ENCODE measurements around the gene TRIM14.
A peak's percentile ranks its signal among the peaks of the same experiment; 100 is the strongest.

Gene TRIM14

DNA sequence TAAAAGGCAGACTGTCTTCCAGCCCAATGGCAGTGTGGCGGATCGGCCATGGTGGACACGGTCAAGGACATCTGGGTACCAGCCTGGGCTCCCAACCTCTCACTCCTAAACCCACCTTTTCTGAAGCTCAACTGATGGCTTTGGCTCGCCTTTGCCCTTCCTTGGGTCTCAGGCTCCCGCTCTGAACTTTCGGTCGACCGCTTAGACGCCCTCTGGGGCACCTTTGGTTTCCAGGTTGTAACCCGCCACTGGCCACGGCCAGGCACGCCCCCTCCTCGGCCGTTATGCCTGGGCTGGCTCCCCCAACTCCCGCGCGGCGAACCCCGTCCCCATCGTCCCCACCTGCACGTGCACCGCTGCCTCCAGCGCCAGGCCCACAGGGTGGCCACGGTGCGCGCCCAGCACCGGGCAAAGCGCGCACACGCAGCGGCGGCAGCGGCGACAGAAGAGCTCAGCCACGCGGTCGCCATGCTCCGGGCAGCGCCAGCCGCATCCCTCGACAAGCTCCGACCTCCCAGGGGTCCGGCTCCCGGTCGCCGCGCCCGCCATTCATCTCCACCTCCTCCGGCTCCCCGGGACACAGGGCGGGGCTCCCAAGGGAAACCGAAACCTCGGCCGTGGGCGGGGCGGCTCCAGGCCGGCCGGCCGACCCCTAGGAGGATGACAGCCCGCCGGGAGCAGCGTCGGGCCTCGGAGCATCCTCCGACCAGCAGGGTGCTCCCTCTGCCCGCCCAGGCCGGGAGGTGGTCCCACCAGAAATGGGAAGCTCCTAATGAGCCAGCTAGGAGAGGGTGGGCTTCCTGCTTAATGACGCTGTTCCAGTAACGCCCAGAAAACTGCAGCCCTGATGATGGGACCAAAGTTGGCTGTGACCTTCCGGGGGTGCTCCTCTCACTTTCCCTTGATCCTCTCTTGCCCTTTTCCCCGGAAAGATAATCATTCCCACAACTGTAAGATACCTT, at the start of gene TRIM14:
Gene TRIM14 (minus strand): TSS at position 583 of the 962 bp plus-strand sequence. CDS start 34 bp downstream, at position 549.
- H3K36me3 Mint-ChIP-seq (ENCODE audit: low read depth) = no peaks in the 10 kb centered on the region
- no peaks in the 10 kb centered on the region for H3K9me3 Mint-ChIP-seq
- peak within 1 kb of the TSS; percentile 79 for H3K4me3 Mint-ChIP-seq
- DNase-seq = peak; percentile 81
- TF ChIP-seq CTCF (IDR thresholded peaks at IDR 0.05) = no peak
- peak within 1 kb of the TSS; percentile 14 for H3K27ac Mint-ChIP-seq
- H3K4me1 Mint-ChIP-seq = peaks cover 13% of the 10 kb centered on the region
- H3K27me3 Mint-ChIP-seq (ENCODE audit: low read depth, poor library complexity) = peaks cover 25% of the 10 kb centered on the region

DNA sequence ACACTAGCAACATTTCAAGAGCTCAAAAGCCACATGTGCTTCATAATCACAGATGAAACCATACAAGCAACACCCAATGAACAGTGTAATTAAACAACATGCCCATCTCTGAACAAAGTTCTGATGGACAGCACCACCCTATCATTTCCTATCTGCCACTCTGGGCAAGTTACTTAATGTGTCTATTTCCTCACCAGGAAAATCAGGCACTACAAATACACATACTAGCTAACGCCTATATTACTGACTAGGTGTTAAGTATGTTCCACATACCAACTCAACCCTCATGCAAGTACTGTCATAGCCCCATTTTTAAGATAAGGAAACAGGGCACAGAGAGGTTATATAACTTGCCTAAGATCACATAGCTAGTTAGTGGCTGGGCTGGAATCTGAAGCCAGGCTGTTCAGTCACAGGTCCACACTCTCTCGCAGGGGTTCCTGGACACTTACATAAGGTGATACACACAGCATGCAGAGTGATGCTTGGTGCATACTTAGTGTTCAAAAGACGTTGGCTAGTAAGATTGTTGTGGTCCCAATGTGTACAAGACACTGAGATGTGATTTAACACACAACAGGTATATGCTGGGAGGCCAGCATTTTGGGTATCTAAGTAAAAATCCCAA, 49.2 kb upstream of the TRIM14 start:
- H3K27me3 Mint-ChIP-seq (ENCODE audit: low read depth, poor library complexity) = peaks cover 20% of the 10 kb centered on the region
- peaks cover 43% of the 10 kb centered on the region for H3K4me1 Mint-ChIP-seq
- no peaks in the 10 kb centered on the region for H3K9me3 Mint-ChIP-seq
- TF ChIP-seq CTCF (IDR thresholded peaks at IDR 0.05) = no peak
- H3K27ac Mint-ChIP-seq = no peak overlapping the region
- H3K36me3 Mint-ChIP-seq (ENCODE audit: low read depth) = no peaks in the 10 kb centered on the region
- DNase-seq = no peak
- no peak overlapping the region for H3K4me3 Mint-ChIP-seq

DNA sequence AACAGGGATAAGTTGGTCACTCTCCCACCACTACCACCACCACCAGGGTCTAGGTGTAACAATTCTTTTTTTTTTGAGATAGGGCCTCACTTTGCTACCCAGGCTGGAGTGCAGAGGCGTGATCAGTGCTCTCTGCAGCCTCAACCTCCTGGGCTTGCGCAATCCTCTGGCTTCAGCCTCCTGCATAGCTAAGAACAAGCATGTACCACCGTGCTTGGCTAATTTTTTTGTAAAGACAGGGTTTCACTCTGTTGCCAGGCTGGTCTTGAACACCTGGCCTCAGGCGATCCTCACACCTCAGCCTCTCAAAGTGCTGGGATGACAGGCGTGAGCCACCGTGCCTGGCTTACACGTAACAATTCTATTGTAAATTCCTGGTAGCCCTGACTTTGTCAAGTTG, 45.9 kb upstream of the TRIM14 start:
- Mint-ChIP-seq H3K4me3 (no peak overlapping the region), H3K4me1 (peaks cover 11% of the 10 kb centered on the region), H3K9me3 (no peaks in the 10 kb centered on the region), H3K27me3 (ENCODE audit: low read depth, poor library complexity) (peaks cover 17% of the 10 kb centered on the region), H3K36me3 (ENCODE audit: low read depth) (no peaks in the 10 kb centered on the region), H3K27ac (no peak overlapping the region)
- no peak for TF ChIP-seq CTCF (IDR thresholded peaks at IDR 0.05)
- DNase-seq = no peak

DNA sequence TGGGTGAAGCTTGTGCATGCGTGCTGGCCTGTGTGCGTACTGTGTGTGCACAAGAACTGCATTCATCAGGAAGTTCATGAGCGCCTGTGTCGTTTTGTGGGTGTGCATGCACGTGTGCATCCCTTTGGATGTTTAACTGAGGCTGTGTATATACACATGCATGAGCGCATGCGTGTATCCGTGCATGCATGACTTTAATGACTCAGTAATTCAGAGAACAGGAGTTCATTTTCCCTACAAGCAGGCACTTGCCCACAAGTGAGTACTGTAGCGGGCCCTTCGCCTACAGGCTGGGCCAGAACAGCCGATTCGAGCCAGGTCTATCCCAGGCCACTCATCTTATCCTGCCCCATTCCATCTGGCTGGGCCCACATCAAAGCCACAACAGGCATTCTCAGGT, 43.6 kb upstream of the TRIM14 start:
- Mint-ChIP-seq H3K36me3 (ENCODE audit: low read depth) (no peaks in the 10 kb centered on the region), H3K4me3 (no peak overlapping the region)
- no peak for DNase-seq

DNA sequence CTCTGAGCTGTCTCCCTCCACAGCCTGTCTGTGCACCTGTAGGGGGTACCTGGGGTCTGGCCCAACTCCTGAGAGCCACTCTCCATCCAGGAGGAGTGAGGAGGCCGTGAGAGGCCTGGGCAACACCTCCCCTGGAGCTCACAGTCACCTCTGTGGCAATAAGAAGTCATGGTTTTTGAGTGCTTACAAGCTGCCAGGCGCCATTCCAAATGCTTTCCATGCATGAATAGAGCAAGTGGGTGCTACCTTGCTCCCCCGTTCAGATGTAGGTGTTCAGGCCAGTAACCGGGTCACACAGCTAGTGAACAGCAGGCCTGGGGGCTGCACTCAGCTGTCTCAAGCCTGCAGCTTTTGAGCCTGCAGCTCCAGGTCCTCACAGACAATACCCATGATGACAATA, 42.8 kb upstream of the TRIM14 start:
- Mint-ChIP-seq H3K4me3 (no peak overlapping the region), H3K27ac (no peak overlapping the region)

More for the DNA sequence above, 43.6 kb upstream of the TRIM14 start:
- peaks cover 14% of the 10 kb centered on the region for H3K27me3 Mint-ChIP-seq (ENCODE audit: low read depth, poor library complexity)
- no peaks in the 10 kb centered on the region for H3K4me1 Mint-ChIP-seq
- no peaks in the 10 kb centered on the region for H3K9me3 Mint-ChIP-seq
- H3K27ac Mint-ChIP-seq = no peak overlapping the region
- TF ChIP-seq CTCF (IDR thresholded peaks at IDR 0.05) = no peak

More for the DNA sequence above, 42.8 kb upstream of the TRIM14 start:
- DNase-seq = no peak
- TF ChIP-seq CTCF (IDR thresholded peaks at IDR 0.05) = no peak
- no peaks in the 10 kb centered on the region for H3K4me1 Mint-ChIP-seq
- no peaks in the 10 kb centered on the region for H3K9me3 Mint-ChIP-seq
- H3K27me3 Mint-ChIP-seq (ENCODE audit: low read depth, poor library complexity) = peaks cover 14% of the 10 kb centered on the region
- no peaks in the 10 kb centered on the region for H3K36me3 Mint-ChIP-seq (ENCODE audit: low read depth)
